Measurements from ENCODE around the gene MACROD2.

MACROD2 gene

GRCh38 chr20:15240801-15241200 lies 1245.5 kb downstream of the MACROD2 start:
- no peak for TF ChIP-seq CTCF (IDR thresholded peaks at IDR 0.05; ENCODE audit: borderline replicate concordance, control extremely low read depth, extremely low read depth, insufficient read depth, missing control alignments)
- no peak for DNase-seq (ENCODE audit: low spot score)
- in situ Hi-C loops (cut with MboI; ENCODE audit: low sequenced_read_pairs, unreplicated experiment), result loop anchor here (25.0 kb wide), 1 partner anchor 904 kb away; the partner anchor contains the start of gene FLRT3

- no peak for DNase-seq (ENCODE audit: low spot score)
- no peak for TF ChIP-seq CTCF (IDR thresholded peaks at IDR 0.05; ENCODE audit: borderline replicate concordance, control extremely low read depth, extremely low read depth, insufficient read depth, missing control alignments)
- in situ Hi-C loops (cut with MboI; ENCODE audit: low sequenced_read_pairs, unreplicated experiment), result loop anchor here (25.0 kb wide), 1 partner anchor 904 kb away; the partner anchor contains the start of gene FLRT3
Observed at GRCh38 chr20:15241681-15242080, 1246.4 kb downstream of the MACROD2 start.

- TF ChIP-seq CTCF (IDR thresholded peaks at IDR 0.05; ENCODE audit: borderline replicate concordance, control extremely low read depth, extremely low read depth, insufficient read depth, missing control alignments), result no peak
- no peak for DNase-seq (ENCODE audit: low spot score)
- in situ Hi-C loops (cut with MboI; ENCODE audit: low sequenced_read_pairs, unreplicated experiment), result loop anchor here (25.0 kb wide), 1 partner anchor 905 kb away; the partner anchor contains the start of gene FLRT3
Observed at GRCh38 chr20:15242773-15243172, 1247.5 kb downstream of the MACROD2 start.

GRCh38 chr20:15245896-15246295 lies 1250.6 kb downstream of the MACROD2 start:
- no peak for TF ChIP-seq CTCF (IDR thresholded peaks at IDR 0.05; ENCODE audit: borderline replicate concordance, control extremely low read depth, extremely low read depth, insufficient read depth, missing control alignments)
- no peak for DNase-seq (ENCODE audit: low spot score)
- in situ Hi-C loops (cut with MboI; ENCODE audit: low sequenced_read_pairs, unreplicated experiment), result loop anchor here (25.0 kb wide), 1 partner anchor 909 kb away; the partner anchor contains the start of gene FLRT3

- TF ChIP-seq CTCF (IDR thresholded peaks at IDR 0.05; ENCODE audit: borderline replicate concordance, control extremely low read depth, extremely low read depth, insufficient read depth, missing control alignments), result no peak
- in situ Hi-C loops (cut with MboI; ENCODE audit: low sequenced_read_pairs, unreplicated experiment), result loop anchor here (25.0 kb wide), 1 partner anchor 912 kb away; the partner anchor contains the start of gene FLRT3
- DNase-seq (ENCODE audit: low spot score), result no peak
Observed at GRCh38 chr20:15248618-15249395, 1253.5 kb downstream of the MACROD2 start.

- DNase-seq (ENCODE audit: low spot score), result no peak
- TF ChIP-seq CTCF (IDR thresholded peaks at IDR 0.05; ENCODE audit: borderline replicate concordance, control extremely low read depth, extremely low read depth, insufficient read depth, missing control alignments), result no peak
- in situ Hi-C loops (cut with MboI; ENCODE audit: low sequenced_read_pairs, unreplicated experiment), result loop anchor here (25.0 kb wide), 1 partner anchor 411 kb away; no protein-coding TSS in a partner anchor
Observed at GRCh38 chr20:15251171-15251570, 1255.9 kb downstream of the MACROD2 start.

All from GM13976 (cell line).